Measurements from ENCODE around the gene YY1.
A peak's percentile ranks its signal among the peaks of the same experiment; 100 is the strongest.

The YY1 gene

GRCh38 chr14:100238419-100239210, at the start of gene YY1:
Gene YY1 (plus strand): TSS chr14:100239144. CDS start chr14:100239245, 101 bp downstream.
- CTCF ChIA-PET, result interaction anchor here (0.6 kb wide), 1 partner anchor 46 kb away, joined by 4 read pairs; no protein-coding TSS in a partner anchor
- POLR2A ChIA-PET (ENCODE audit: low non-redundant PET), result interaction anchor here (0.6 kb wide), 1 partner anchor 24 kb away, joined by 3 read pairs; no protein-coding TSS in a partner anchor
- TF ChIP-seq CTCF (conservative IDR thresholded peaks at IDR 0.05; ENCODE audit: low read depth), result no peak
- H3K27ac ChIP-seq, result peak within 1 kb of the TSS; percentile 99
- peak; percentile 96 for DNase-seq (ENCODE audit: low spot score)

- no peak overlapping the region for H3K27ac ChIP-seq
- POLR2A ChIA-PET (ENCODE audit: low non-redundant PET), result interaction anchor here (0.7 kb wide), 1 partner anchor 25 kb away, joined by 4 read pairs; no protein-coding TSS in a partner anchor
- CTCF ChIA-PET, result interaction anchor here (1.1 kb wide), 1 partner anchor 30 kb away, joined by 6 read pairs; no protein-coding TSS in a partner anchor
- DNase-seq (ENCODE audit: low spot score), result no peak
- TF ChIP-seq CTCF (conservative IDR thresholded peaks at IDR 0.05; ENCODE audit: low read depth), result no peak
These were observed 48.8 kb upstream of the YY1 start for GRCh38 chr14:100190126-100190525.

GRCh38 chr14:100191584-100192249, 47.2 kb upstream of the YY1 start:
- no peak for TF ChIP-seq CTCF (conservative IDR thresholded peaks at IDR 0.05; ENCODE audit: low read depth)
- CTCF ChIA-PET, result interaction anchor here (0.6 to 3.5 kb wide), 6 partner anchors 26 to 209 kb away, joined by 3 to 25 read pairs (median 4); no protein-coding TSS in a partner anchor
- no peak for DNase-seq (ENCODE audit: low spot score)
- POLR2A ChIA-PET (ENCODE audit: low non-redundant PET), result no interaction called here
- H3K27ac ChIP-seq, result peak overlapping the region; percentile 86

- H3K27ac ChIP-seq, result peak overlapping the region; percentile 86
- POLR2A ChIA-PET (ENCODE audit: low non-redundant PET), result no interaction called here
- no peak for DNase-seq (ENCODE audit: low spot score)
- TF ChIP-seq CTCF (conservative IDR thresholded peaks at IDR 0.05; ENCODE audit: low read depth), result no peak
- CTCF ChIA-PET, result interaction anchor here (0.6 to 3.5 kb wide), 12 partner anchors 8 to 227 kb away, joined by 3 to 25 read pairs (median 4); no protein-coding TSS in a partner anchor
These were observed 46.7 kb upstream of the YY1 start for GRCh38 chr14:100192250-100192671.

- POLR2A ChIA-PET (ENCODE audit: low non-redundant PET), result interaction anchor here (0.6 kb wide), 1 partner anchor 1284 kb away, joined by 4 read pairs; no protein-coding TSS in a partner anchor
- CTCF ChIA-PET, result interaction anchor here (0.6 to 3.5 kb wide), 20 partner anchors 9 to 231 kb away, joined by 3 to 25 read pairs (median 4); no protein-coding TSS in a partner anchor
- DNase-seq (ENCODE audit: low spot score), result peak; percentile 99
- peak overlapping the region; percentile 86 for H3K27ac ChIP-seq
- peak; percentile 94 for TF ChIP-seq CTCF (conservative IDR thresholded peaks at IDR 0.05; ENCODE audit: low read depth)
These were observed 46.1 kb upstream of the YY1 start for GRCh38 chr14:100192672-100193416.

All from RWPE1 (cell line).